HEK293 (cell line): ENCODE data around the gene NDST4.

Experiments
- CTCF ChIP-seq: fragments of 450-650 bp; formaldehyde crosslinking; IDR thresholded peaks from 2 replicates; pipeline ENCODE4 v1.5.1; 2016; ENCODE audit warnings: missing biosample characterization, missing genetic modification characterization
- HOXA7 ChIP-seq: sonication (generic); formaldehyde crosslinking; IDR thresholded peaks from 2 replicates; pipeline ENCODE4 v1.8.1; 2022; ENCODE audit warnings: missing genetic modification reagents, borderline replicate concordance
- ZNF274 ChIP-seq, 2 experiments: fragments of 200-500 bp in 1 of 2; fragments of 450-650 bp in 1 of 2; sonication (Bioruptor generic) in 1 of 2; formaldehyde crosslinking in 1 of 2; IDR thresholded peaks; 2 replicates each; pipeline versions ENCODE4 v1.5.1 to v1.6.1; 2014 to 2016; ENCODE audit warnings: borderline replicate concordance in 1 of 2, inconsistent platforms in 1 of 2, low read length in 1 of 2, missing biosample characterization in 1 of 2, missing genetic modification characterization in 1 of 2
- ZNF610 ChIP-seq: fragments of 450-650 bp; formaldehyde crosslinking; IDR thresholded peaks from 2 replicates; pipeline ENCODE4 v1.5.1; 2016; ENCODE audit warnings: missing biosample characterization, missing genetic modification characterization, borderline replicate concordance
- ZSCAN16 ChIP-seq: fragments of 450-650 bp; formaldehyde crosslinking; IDR thresholded peaks from 2 replicates; pipeline ENCODE4 v1.5.1; 2016; ENCODE audit warnings: missing biosample characterization, missing genetic modification characterization

- TF ChIP-seq ZSCAN16 (no peak), ZNF610 (tag by site-specific recombination) (no peak), CTCF (tag by site-specific recombination) (no peak), HOXA7 (no peak), ZNF274 (IDR thresholded peaks at IDR 0.05; ENCODE audit: low read length) (no peak), ZNF274 (tag by site-specific recombination; IDR thresholded peaks at IDR 0.05; ENCODE audit: borderline replicate concordance) (no peak)
Observed at GRCh38 chr4:115126491-115126890, 13.1 kb upstream of the NDST4 start.
